BE2C (cell line): Measurements from ENCODE around the gene SF3B2.

Source experiments
- DNase-seq: peaks from one replicate; pipeline ENCODE4 v3.0.0-alpha.2; 2020
- H3K27me3 ChIP-seq: fragments of 250-450 bp; sonication (Bioruptor Pico); 2 replicates; pipeline ENCODE4 v1.5.1; 2020; ENCODE audit warnings: mild to moderate bottlenecking
- H3K36me3 ChIP-seq: fragments of 250-450 bp; sonication (Bioruptor Pico); 2 replicates; pipeline ENCODE4 v1.5.1; 2020; ENCODE audit warnings: mild to moderate bottlenecking
- H3K4me1 ChIP-seq: fragments of 250-450 bp; sonication (Bioruptor Pico); 2 replicates; pipeline ENCODE4 v1.5.1; 2020
- H3K4me3 ChIP-seq: 2 replicates; pipeline ENCODE4 v1.5.1; 2011; ENCODE audit warnings: low read depth, low read length
- H3K9me3 ChIP-seq: fragments of 250-450 bp; sonication (Bioruptor Pico); 2 replicates; pipeline ENCODE4 v1.5.1; 2020
- CTCF ChIP-seq: IDR thresholded peaks from 2 replicates; pipeline ENCODE4 v1.5.1; 2012; ENCODE audit warnings: mild to moderate bottlenecking, low read depth, low read length

SF3B2 gene

GRCh38 chr11:66104057-66104638 lies 52.0 kb downstream of the SF3B2 start:
- H3K36me3 ChIP-seq: no peaks in the 10 kb centered on the region
- no peak overlapping the region for H3K4me3 ChIP-seq
- TF ChIP-seq CTCF: no peak
- H3K9me3 ChIP-seq: no peaks in the 10 kb centered on the region
- H3K27me3 ChIP-seq: no peaks in the 10 kb centered on the region
- peaks cover 16% of the 10 kb centered on the region for H3K4me1 ChIP-seq
- DNase-seq: no peak

GRCh38 chr11:66106786-66107599 lies 54.8 kb downstream of the SF3B2 start:
- Histone ChIP-seq H3K27me3 (no peaks in the 10 kb centered on the region), H3K9me3 (no peaks in the 10 kb centered on the region), H3K4me1 (peaks cover 4% of the 10 kb centered on the region), H3K4me3 (no peak overlapping the region), H3K36me3 (no peaks in the 10 kb centered on the region)
- DNase-seq: no peak
- no peak for TF ChIP-seq CTCF

GRCh38 chr11:66107600-66108510 lies 55.7 kb downstream of the SF3B2 start:
- Histone ChIP-seq H3K4me1 (peaks cover 4% of the 10 kb centered on the region), H3K9me3 (no peaks in the 10 kb centered on the region), H3K36me3 (no peaks in the 10 kb centered on the region), H3K4me3 (no peak overlapping the region), H3K27me3 (no peaks in the 10 kb centered on the region)
- no peak for TF ChIP-seq CTCF
- DNase-seq: no peak

GRCh38 chr11:66109294-66109693 lies 57.1 kb downstream of the SF3B2 start:
- no peaks in the 10 kb centered on the region for H3K27me3 ChIP-seq
- peaks cover 6% of the 10 kb centered on the region for H3K4me1 ChIP-seq
- H3K4me3 ChIP-seq: no peak overlapping the region
- no peak for DNase-seq
- H3K36me3 ChIP-seq: no peaks in the 10 kb centered on the region
- no peak for TF ChIP-seq CTCF
- no peaks in the 10 kb centered on the region for H3K9me3 ChIP-seq

GRCh38 chr11:66111158-66111557 lies 59.0 kb downstream of the SF3B2 start:
- Histone ChIP-seq H3K27me3 (no peaks in the 10 kb centered on the region), H3K36me3 (no peaks in the 10 kb centered on the region), H3K4me1 (peaks cover 10% of the 10 kb centered on the region), H3K9me3 (no peaks in the 10 kb centered on the region), H3K4me3 (no peak overlapping the region)
- no peak for TF ChIP-seq CTCF
- DNase-seq: no peak
